ENCODE data around the gene IFI44L. TPM values are rescaled to one million over a fixed set of nuclear protein-coding genes. Genes with fewer than 3 reads are reported as not detected.
A peak's percentile ranks its signal among the peaks of the same experiment; 100 is the strongest.

IFI44L gene
- total RNA-seq, 2 experiments from 2014 or later = 19.5 to 23.9 TPM

DNA sequence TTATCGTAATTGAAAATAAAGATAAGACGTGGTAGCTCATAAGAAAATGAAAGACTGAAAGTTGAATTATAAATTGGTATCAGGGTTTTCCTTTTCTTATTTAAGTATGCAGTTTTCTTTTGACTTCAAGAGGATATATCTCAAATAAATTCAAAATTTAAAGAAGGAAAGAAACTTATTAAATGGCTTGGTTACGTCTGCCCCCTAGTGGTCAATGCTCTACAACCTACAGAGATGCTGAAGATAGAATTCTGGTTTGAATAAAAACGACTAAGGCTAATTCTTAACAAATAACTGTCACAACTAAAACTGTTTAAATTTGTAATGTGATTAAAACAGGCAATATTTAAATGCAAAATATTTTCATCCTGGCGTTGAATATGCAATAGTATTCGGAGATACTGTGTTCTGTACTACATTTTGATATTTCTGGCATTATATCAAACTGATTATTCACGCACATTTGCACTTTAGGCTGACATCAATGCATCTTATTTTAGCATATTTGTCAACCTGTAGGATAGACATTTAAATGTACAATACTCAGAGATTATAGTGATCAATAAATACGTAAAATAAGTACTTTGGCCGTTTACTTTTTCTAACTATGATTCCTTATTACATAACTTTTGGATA, 56.2 kb downstream of the IFI44L start:
- no peaks in the 10 kb centered on the region for H3K9me3 ChIP-seq (ENCODE audit: control insufficient read depth in 1 of 2, insufficient read depth in 1 of 2, low read length in 2 of 2)
- intact Hi-C loops (cut with DNase I, micrococcal nuclease) = loop anchor here (1.0 to 5.0 kb wide), 4 partner anchors 59 to 546 kb away; no protein-coding TSS in a partner anchor
- no peak overlapping the region for H3K4me3 ChIP-seq (ENCODE audit: low read length)
- ChIA-PET CTCF (interaction anchor here (0.7 to 2.9 kb wide), 4 partner anchors 19 to 545 kb away, joined by 3 to 15 read pairs (median 6); no protein-coding TSS in a partner anchor), POLR2A (no interaction called here)
- no peaks in the 10 kb centered on the region for H3K36me3 Mint-ChIP-seq (ENCODE audit: low read depth)
- no peak overlapping the region for H3K27ac ChIP-seq (ENCODE audit: low read depth in 1 of 2, low read length in 2 of 2)
- H3K4me3 Mint-ChIP-seq = no peak overlapping the region
- H3K27me3 ChIP-seq (ENCODE audit: control insufficient read depth in 1 of 2, insufficient read depth in 2 of 2, low read length in 2 of 2) = no peaks in the 10 kb centered on the region
- H3K9me3 Mint-ChIP-seq = no peaks in the 10 kb centered on the region
- no peaks in the 10 kb centered on the region for H3K36me3 ChIP-seq (ENCODE audit: insufficient read depth, low read length)
- TF ChIP-seq, protein P1, sequence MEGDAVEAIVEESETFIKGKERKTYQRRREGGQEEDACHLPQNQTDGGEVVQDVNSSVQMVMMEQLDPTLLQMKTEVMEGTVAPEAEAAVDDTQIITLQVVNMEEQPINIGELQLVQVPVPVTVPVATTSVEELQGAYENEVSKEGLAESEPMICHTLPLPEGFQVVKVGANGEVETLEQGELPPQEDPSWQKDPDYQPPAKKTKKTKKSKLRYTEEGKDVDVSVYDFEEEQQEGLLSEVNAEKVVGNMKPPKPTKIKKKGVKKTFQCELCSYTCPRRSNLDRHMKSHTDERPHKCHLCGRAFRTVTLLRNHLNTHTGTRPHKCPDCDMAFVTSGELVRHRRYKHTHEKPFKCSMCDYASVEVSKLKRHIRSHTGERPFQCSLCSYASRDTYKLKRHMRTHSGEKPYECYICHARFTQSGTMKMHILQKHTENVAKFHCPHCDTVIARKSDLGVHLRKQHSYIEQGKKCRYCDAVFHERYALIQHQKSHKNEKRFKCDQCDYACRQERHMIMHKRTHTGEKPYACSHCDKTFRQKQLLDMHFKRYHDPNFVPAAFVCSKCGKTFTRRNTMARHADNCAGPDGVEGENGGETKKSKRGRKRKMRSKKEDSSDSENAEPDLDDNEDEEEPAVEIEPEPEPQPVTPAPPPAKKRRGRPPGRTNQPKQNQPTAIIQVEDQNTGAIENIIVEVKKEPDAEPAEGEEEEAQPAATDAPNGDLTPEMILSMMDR (IDR thresholded peaks at IDR 0.05) = peak; percentile 88
- no peak overlapping the region for H3K27ac Mint-ChIP-seq
- H3K4me1 ChIP-seq (ENCODE audit: insufficient read depth, low read length) = no peaks in the 10 kb centered on the region
- H3K27me3 Mint-ChIP-seq = no peaks in the 10 kb centered on the region
- ATAC-seq (ENCODE audit: poor library complexity) (peak; percentile 41), DNase-seq (peak in 12 of 14 experiments; percentile 12 to 85 (median 50))
- H3K4me1 Mint-ChIP-seq (ENCODE audit: low read depth) = peaks cover 3% of the 10 kb centered on the region

GRCh38 chr1:78676993-78677392, 56.7 kb downstream of the IFI44L start:
- no peaks in the 10 kb centered on the region for H3K27me3 Mint-ChIP-seq
- H3K4me1 Mint-ChIP-seq (ENCODE audit: low read depth) = no peaks in the 10 kb centered on the region
- no peaks in the 10 kb centered on the region for H3K36me3 Mint-ChIP-seq (ENCODE audit: low read depth)
- ChIA-PET CTCF (interaction anchor here (2.9 kb wide), 1 partner anchor 59 kb away, joined by 15 read pairs; no protein-coding TSS in a partner anchor), POLR2A (no interaction called here)
- Histone ChIP-seq H3K9me3 (ENCODE audit: control insufficient read depth in 1 of 2, insufficient read depth in 1 of 2, low read length in 2 of 2) (no peaks in the 10 kb centered on the region), H3K27me3 (ENCODE audit: control insufficient read depth in 1 of 2, insufficient read depth in 2 of 2, low read length in 2 of 2) (no peaks in the 10 kb centered on the region), H3K4me1 (ENCODE audit: insufficient read depth, low read length) (no peaks in the 10 kb centered on the region), H3K4me3 (ENCODE audit: low read length) (no peak overlapping the region), H3K27ac (ENCODE audit: low read depth in 1 of 2, low read length in 2 of 2) (no peak overlapping the region), H3K36me3 (ENCODE audit: insufficient read depth, low read length) (no peaks in the 10 kb centered on the region)
- H3K4me3 Mint-ChIP-seq = no peak overlapping the region
- intact Hi-C loops (cut with DNase I, micrococcal nuclease) = loop anchor here (1.0 to 5.0 kb wide), 4 partner anchors 60 to 547 kb away; no protein-coding TSS in a partner anchor
- no peak overlapping the region for H3K27ac Mint-ChIP-seq
- DNase-seq = no peak
- ATAC-seq (ENCODE audit: poor library complexity) = no peak
- no peaks in the 10 kb centered on the region for H3K9me3 Mint-ChIP-seq
- TF ChIP-seq, protein P1 (IDR thresholded peaks at IDR 0.05) = no peak

GRCh38 chr1:78677788-78678187, 57.5 kb downstream of the IFI44L start:
- Histone ChIP-seq H3K9me3 (ENCODE audit: control insufficient read depth in 1 of 2, insufficient read depth in 1 of 2, low read length in 2 of 2) (no peaks in the 10 kb centered on the region), H3K4me1 (ENCODE audit: insufficient read depth, low read length) (no peaks in the 10 kb centered on the region), H3K27me3 (ENCODE audit: control insufficient read depth in 1 of 2, insufficient read depth in 2 of 2, low read length in 2 of 2) (no peaks in the 10 kb centered on the region), H3K36me3 (ENCODE audit: insufficient read depth, low read length) (no peaks in the 10 kb centered on the region), H3K27ac (ENCODE audit: low read depth in 1 of 2, low read length in 2 of 2) (no peak overlapping the region), H3K4me3 (ENCODE audit: low read length) (no peak overlapping the region)
- no peak overlapping the region for H3K4me3 Mint-ChIP-seq
- DNase-seq = no peak
- intact Hi-C loops (cut with DNase I, micrococcal nuclease) = loop anchor here in 1 of 2 experiments (5.0 kb wide), 2 partner anchors 530 to 545 kb away; no protein-coding TSS in a partner anchor
- CTCF ChIA-PET = interaction anchor here (2.9 kb wide), 1 partner anchor 60 kb away, joined by 15 read pairs; no protein-coding TSS in a partner anchor
- H3K27me3 Mint-ChIP-seq = no peaks in the 10 kb centered on the region
- no peaks in the 10 kb centered on the region for H3K4me1 Mint-ChIP-seq (ENCODE audit: low read depth)
- no peak overlapping the region for H3K27ac Mint-ChIP-seq
- TF ChIP-seq, protein P1 (IDR thresholded peaks at IDR 0.05) = no peak
- POLR2A ChIA-PET = no interaction called here
- no peak for ATAC-seq (ENCODE audit: poor library complexity)
- H3K36me3 Mint-ChIP-seq (ENCODE audit: low read depth) = no peaks in the 10 kb centered on the region
- H3K9me3 Mint-ChIP-seq = no peaks in the 10 kb centered on the region
